Measurements from ENCODE around the gene FEZ2. TPM values are rescaled to one million over a fixed set of nuclear protein-coding genes. Genes with fewer than 3 reads are reported as not detected.

FEZ2 gene
- total and polyA plus RNA-seq, 9 of the 15 experiments (the other 6 are each of a cell fraction or from before 2014, with no cell fraction given): 9.9 to 35.5 (median 20.1) TPM

DNA sequence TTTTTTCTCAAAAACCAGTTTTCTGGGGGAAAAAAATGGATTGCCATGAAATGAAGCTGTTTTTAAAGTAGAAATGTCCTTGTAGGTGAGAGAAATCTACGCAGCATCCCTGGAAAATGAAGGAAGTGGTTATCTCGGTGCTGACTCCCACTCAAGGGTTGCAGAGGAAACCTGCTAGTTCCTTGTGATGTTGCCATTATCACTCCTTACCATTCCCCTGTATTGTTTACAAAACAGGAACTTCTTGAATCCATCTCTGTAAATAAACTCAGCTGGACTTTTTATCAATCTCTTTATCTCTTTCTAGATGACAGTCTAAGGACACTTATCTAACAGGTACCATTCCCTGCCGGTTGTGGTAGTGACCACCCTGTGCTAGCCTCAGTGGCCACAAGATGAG, 61.2 kb downstream of the FEZ2 start (continued):
- no peak for TF ChIP-seq ATF3 (IDR thresholded peaks at IDR 0.05)
- TF ChIP-seq ATF3 (CRISPR knock-in tag; conservative IDR thresholded peaks at IDR 0.05): no peak
- TF ChIP-seq EP400 (IDR thresholded peaks at IDR 0.05): no peak
- peak; percentile 85 for TF ChIP-seq SOX6 (IDR thresholded peaks at IDR 0.05)
- peak; percentile 69 for TF ChIP-seq TAL1 (IDR thresholded peaks at IDR 0.05)
- peak in 1 of 2 experiments; percentile 11; a peak in 1 of 4 replicates for TF ChIP-seq RCOR1 (IDR thresholded peaks at IDR 0.05; ENCODE audit: borderline replicate concordance in 1 of 2, low read depth in 2 of 2, low read length in 2 of 2)
- TF ChIP-seq, protein P1, sequence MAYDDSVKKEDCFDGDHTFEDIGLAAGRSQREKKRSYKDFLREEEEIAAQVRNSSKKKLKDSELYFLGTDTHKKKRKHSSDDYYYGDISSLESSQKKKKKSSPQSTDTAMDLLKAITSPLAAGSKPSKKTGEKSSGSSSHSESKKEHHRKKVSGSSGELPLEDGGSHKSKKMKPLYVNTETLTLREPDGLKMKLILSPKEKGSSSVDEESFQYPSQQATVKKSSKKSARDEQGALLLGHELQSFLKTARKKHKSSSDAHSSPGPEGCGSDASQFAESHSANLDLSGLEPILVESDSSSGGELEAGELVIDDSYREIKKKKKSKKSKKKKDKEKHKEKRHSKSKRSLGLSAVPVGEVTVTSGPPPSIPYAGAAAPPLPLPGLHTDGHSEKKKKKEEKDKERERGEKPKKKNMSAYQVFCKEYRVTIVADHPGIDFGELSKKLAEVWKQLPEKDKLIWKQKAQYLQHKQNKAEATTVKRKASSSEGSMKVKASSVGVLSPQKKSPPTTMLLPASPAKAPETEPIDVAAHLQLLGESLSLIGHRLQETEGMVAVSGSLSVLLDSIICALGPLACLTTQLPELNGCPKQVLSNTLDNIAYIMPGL (CRISPR knock-in tag; IDR thresholded peaks at IDR 0.05): no peak
- TF ChIP-seq SMC3 (conservative IDR thresholded peaks at IDR 0.05; ENCODE audit: insufficient read depth, low read depth, low read length): no peak
- TF ChIP-seq XRCC3 (IDR thresholded peaks at IDR 0.05): no peak
- TF ChIP-seq, protein P2, sequence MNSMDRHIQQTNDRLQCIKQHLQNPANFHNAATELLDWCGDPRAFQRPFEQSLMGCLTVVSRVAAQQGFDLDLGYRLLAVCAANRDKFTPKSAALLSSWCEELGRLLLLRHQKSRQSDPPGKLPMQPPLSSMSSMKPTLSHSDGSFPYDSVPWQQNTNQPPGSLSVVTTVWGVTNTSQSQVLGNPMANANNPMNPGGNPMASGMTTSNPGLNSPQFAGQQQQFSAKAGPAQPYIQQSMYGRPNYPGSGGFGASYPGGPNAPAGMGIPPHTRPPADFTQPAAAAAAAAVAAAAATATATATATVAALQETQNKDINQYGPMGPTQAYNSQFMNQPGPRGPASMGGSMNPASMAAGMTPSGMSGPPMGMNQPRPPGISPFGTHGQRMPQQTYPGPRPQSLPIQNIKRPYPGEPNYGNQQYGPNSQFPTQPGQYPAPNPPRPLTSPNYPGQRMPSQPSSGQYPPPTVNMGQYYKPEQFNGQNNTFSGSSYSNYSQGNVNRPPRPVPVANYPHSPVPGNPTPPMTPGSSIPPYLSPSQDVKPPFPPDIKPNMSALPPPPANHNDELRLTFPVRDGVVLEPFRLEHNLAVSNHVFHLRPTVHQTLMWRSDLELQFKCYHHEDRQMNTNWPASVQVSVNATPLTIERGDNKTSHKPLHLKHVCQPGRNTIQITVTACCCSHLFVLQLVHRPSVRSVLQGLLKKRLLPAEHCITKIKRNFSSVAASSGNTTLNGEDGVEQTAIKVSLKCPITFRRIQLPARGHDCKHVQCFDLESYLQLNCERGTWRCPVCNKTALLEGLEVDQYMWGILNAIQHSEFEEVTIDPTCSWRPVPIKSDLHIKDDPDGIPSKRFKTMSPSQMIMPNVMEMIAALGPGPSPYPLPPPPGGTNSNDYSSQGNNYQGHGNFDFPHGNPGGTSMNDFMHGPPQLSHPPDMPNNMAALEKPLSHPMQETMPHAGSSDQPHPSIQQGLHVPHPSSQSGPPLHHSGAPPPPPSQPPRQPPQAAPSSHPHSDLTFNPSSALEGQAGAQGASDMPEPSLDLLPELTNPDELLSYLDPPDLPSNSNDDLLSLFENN (IDR thresholded peaks at IDR 0.05; ENCODE audit: low read depth in 2 of 2, low read length in 2 of 2): no peak
- TF ChIP-seq SMARCE1 (IDR thresholded peaks at IDR 0.05): peak; percentile 83; the same call in 1 of the 2 replicates
- no peak for TF ChIP-seq PHB (CRISPR knock-in tag; IDR thresholded peaks at IDR 0.05)
- peak; percentile 13; the same call in 1 of the 2 replicates for TF ChIP-seq EP300 (IDR thresholded peaks at IDR 0.05; ENCODE audit: low read length)
- 0 out of 2 replicates have a peak, but pooled peaks have one; percentile 20 for TF ChIP-seq ESRRA (IDR thresholded peaks at IDR 0.05; ENCODE audit: borderline replicate concordance, low read depth)
- peak; percentile 42 for TF ChIP-seq CBFA2T2 (conservative IDR thresholded peaks at IDR 0.05)
- no peak for TF ChIP-seq EWSR1 (IDR thresholded peaks at IDR 0.05; ENCODE audit: borderline replicate concordance, low read depth, partially characterized antibody)
- TF ChIP-seq TCF3 (CRISPR knock-in tag; IDR thresholded peaks at IDR 0.05): peak; percentile 62

Data from K562 (cell line).